KG1 (cell line): Measurements from ENCODE around the gene URAD.

ENCODE experiments used
- DNase-seq: peaks from one replicate; lab custom pipeline; 2025; lab: John Stamatoyannopoulos, UW

Gene URAD

GRCh38 chr13:28000567-28000966, 12.1 kb upstream of the URAD start:
- no peak for DNase-seq

GRCh38 chr13:27997904-27998522, 9.5 kb upstream of the URAD start:
- DNase-seq = peak; percentile 55

- DNase-seq = no peak
Measured at GRCh38 chr13:27991881-27992280, 3.4 kb upstream of the URAD start.

GRCh38 chr13:27985600-27985999, 2.9 kb downstream of the URAD start:
- no peak for DNase-seq

- no peak for DNase-seq
Measured at GRCh38 chr13:27982361-27982760, 6.1 kb downstream of the URAD start.

- DNase-seq = no peak
Measured at GRCh38 chr13:27981006-27981708, 7.3 kb downstream of the URAD start.

- no peak for DNase-seq
Measured at GRCh38 chr13:27980280-27980998, 8.1 kb downstream of the URAD start.

- DNase-seq = no peak
Measured at GRCh38 chr13:27979765-27980279, 8.7 kb downstream of the URAD start.

GRCh38 chr13:27979001-27979643, 9.4 kb downstream of the URAD start:
- no peak for DNase-seq

- DNase-seq = no peak
Measured at GRCh38 chr13:27978301-27978968, 10.1 kb downstream of the URAD start.

- DNase-seq = no peak
Measured at GRCh38 chr13:27977476-27978300, 10.8 kb downstream of the URAD start.

- DNase-seq = no peak
Measured at GRCh38 chr13:27976362-27977091, 12.0 kb downstream of the URAD start.

- DNase-seq = no peak
Measured at GRCh38 chr13:27975564-27976361, 12.7 kb downstream of the URAD start.

GRCh38 chr13:27973961-27974662, 14.4 kb downstream of the URAD start:
- DNase-seq = no peak

GRCh38 chr13:27973291-27973690, 15.2 kb downstream of the URAD start:
- DNase-seq = no peak

GRCh38 chr13:27972478-27972820, 16.0 kb downstream of the URAD start:
- no peak for DNase-seq

- DNase-seq = no peak
Measured at GRCh38 chr13:27971776-27972477, 16.6 kb downstream of the URAD start.

- no peak for DNase-seq
Measured at GRCh38 chr13:27971236-27971645, 17.3 kb downstream of the URAD start.
